Right hindlimb (tissue), 1 donor: Measurements from ENCODE around the gene TP73.
A peak's percentile ranks its signal among the peaks of the same experiment; 100 is the strongest.
"Not testable (repeated sequence)": the region's sequence is repeated elsewhere in the genome, so short reads cannot be mapped to it uniquely, and the experiment has no call there.

Experiments
- DNase-seq: peaks from one replicate; pipeline ENCODE4 v3.0.0-alpha.2; 2018

The TP73 gene

DNA sequence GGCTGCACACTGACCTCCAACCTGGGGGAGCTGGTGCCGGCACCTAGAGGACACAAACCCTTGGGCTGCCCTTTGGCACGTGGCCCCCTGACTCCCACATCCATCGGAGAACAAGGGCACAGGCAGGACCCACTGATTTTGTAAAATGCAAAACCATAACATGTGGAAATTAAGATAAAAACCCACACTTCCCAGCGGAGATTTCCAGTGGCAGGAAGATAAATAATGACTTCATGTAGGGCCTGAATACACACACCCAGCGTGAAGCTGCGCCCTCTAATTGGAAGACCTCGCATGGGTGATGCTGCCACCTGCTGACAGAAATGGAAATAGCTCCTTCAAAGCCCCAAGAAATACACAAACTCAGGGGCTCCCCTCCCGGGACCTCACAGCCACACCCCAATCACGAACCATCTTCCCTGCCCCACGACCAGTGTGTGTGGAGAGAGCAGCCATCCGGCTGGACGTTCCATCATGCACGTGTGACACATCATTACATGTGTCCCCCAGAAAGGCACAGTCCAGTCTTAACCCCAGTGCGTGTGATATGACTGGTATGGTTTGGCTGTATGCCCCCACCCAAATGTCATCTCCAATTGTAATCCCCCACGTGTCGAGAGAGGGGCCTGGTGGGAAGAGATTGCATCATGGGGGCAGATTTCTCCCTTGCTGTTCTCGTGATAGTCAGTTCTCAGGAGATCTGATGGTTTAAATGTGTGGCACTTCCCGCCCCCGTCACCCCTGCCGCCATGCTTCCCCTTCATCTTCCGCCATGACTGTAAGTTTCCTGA is 33.2 kb upstream of the TP73 start:
- DNase-seq, result peak; percentile 69

DNA sequence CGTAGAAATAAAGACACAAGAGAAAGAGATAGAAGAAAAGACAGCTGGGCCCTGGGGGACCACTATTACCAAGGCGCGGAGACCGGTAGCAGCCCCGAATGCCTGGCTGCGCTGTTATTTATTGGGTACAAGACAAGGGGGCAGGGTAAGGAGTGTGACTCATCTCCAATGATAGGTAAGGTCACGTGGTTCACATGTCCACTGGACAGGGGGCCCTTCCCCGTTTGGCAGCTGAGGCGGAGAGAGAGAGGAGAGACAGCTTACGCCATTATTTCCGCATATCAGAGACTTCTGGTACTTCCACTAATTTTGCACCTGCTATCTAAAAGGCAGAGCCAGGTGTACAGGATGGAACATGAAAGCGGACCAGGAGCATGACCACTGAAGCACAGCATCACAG is 31.6 kb upstream of the TP73 start:
- no peak for DNase-seq

DNA sequence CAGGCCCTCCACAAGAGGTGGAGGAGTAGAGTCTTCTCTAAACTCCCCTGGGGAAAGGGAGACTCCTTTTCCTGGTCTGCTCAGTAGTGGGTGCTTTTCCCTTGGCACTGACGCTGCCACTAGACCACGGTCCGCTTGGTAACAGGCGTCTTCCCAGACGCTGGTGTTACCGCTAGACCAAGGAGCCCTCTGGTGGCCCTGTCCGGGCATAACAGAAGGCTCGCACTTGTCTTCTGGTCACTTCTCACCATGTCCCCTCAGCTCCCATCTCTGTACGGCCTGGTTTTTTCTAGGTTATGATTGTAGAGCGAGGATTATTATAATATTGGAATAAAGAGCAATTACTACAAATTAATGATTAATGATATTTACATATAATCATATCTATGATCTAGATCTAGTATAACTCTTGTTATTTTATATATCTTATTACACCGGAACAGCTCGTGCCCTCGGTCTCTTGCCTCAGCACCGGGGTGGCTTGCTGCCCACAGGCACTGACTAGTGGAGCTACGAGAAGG is 31.1 kb upstream of the TP73 start:
- DNase-seq, result not testable (repeated sequence)

DNA sequence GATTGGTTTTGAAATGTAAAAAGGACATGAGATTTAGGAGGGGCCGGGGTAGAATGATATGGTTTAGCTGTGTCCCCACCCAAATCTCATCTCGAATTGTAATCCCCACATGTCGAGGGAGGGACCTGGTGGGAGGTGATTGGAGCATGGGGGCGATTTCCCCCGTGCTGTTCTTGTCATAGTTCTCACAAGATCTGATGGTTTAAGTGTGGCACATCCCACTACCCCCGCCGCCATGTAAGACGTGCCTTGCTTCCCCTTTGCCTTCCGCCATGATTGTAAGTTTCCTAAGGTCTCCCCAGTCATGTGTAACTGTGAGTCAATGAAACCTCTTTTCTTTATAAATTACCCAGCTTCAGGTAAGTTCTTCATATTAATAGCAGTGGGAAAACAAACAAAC is 30.2 kb upstream of the TP73 start:
- DNase-seq, result not testable (repeated sequence)

DNA sequence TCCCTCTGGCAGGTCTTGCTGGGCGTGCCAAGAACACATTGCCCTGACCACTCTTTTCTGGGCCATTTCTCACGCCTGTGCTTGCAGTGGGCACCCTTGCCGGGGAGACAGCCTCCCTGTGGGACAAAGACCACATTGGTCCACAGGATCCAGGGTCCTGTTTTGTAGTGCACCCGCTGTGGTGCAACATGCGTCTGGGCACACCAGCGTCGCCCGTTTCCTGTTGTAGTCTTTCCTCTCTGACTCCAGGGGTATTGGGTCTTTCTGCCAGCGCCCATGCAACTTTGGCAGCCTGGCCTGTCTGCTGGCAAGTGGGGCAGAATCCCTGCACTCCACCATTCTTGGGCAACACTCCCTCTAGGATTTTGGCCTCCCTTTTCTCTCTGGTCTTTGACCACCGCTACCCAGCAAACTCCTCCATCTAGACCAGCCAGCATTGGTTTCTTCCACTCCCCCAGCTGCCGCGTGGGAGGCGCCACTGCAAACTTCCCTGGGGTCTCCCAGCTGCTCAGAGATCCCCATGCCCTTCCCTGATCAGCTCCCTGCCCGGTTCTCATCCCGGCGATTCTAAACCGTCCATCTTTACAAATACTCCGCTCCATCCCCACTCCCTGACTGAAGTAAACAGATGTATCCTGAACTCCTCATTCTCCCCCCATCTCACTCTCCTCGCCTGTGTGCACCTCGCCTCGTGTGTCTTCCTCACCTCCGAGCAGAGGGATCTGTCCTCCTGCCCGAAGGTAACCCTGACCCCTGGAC is 28.7 kb upstream of the TP73 start:
- DNase-seq, result no peak

DNA sequence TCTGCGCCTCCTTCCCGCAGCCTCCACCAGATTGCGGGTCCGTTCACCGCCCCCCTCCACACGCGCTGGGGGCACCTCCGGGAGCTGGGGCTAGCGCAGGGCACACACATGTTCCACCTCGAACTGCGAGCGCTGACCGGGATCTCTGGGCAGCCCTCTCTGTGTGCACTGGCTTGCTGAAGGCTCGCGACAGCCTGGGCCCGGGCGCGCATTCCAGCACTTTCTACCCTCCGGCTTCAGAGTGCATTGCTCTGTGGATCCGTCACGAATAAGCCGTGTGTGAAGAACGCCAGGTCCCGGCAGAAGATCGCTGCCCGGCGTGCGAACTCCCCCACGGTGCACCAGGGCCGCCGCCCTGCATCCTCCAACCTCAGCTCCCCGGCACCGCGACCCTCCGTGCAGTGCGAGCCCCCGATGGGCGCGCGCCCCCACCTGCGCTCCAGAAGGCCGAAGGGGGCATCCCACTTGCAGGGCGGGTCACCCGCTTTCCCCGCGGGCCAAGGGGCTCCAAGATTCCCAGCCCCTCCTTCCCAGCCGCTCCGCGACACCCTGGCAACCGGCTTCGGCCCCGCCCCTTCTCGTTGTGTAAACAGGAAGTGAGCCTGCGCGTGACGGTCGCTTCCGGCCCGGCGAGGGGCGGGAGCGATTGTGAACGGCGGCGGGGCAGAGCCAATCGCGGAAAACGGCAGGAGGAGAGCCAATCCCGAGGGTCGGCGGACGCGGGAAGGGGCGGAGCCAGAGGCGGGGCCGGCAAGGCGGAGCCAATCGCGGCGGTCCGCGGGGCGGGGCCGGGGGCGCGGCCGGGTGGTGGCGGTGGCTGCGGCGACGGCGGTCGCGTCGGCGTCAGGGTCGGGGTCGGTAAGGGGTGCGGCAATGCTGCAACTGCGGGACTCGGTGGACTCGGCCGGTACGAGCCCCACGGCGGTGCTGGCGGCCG is 27.8 kb upstream of the TP73 start, which contains the start of gene TPRG1L:
Gene TPRG1L (plus strand): TSS at position 816 of the 937 bp plus-strand sequence. CDS start 58 bp downstream, at position 874.
- DNase-seq, result peak; percentile 99

DNA sequence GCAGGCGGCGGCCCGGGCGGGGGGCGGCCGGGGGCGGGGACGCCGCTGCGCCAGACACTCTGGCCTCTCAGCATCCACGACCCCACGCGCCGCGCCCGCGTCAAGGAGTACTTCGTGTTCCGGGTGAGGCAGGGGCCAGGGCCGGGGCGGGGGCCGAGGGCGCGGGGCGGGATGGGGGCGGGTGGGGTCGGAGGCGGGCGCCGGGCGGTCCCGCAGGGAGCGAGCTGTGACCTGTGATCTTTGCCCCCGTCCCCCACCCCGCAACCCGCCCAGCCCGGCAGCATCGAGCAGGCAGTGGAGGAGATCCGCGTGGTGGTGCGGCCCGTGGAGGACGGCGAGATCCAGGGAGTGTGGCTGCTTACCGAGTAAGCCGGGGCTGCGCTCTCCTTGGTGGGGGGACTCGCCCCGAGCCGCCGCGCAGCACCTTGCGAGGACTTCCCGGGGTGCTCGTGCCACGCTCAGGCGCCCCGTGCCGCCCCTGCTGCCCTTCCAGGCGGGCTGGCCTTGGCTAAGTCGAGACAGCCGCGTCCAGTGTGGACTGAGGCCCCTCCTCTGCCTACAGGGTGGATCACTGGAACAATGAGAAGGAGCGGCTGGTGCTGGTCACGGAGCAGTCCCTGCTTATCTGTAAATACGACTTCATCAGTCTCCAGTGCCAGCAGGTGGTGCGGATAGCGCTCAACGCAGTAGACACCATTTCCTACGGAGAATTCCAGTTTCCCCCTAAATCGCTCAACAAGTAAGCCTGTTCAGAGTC is 27.0 kb upstream of the TP73 start:
- no peak for DNase-seq

DNA sequence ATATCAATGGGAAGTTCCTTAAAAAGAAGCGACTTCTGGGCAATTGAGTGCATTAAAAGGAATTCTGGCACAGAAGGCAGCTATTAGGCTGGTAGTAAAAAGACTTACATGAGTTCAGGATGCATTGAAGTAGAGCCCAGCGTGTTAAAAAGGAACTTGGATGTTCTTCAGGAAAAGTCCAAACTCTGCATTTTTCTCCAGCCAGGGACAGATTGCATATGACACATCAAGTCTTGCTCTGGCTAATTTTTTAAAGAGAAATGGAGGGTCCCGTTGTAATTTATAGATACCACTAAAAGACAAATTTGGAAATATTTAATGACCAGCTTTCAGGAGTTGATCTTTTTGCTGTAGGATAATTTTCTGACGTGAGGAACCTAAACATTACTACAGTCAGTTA is 26.3 kb upstream of the TP73 start:
- DNase-seq, result no peak

DNA sequence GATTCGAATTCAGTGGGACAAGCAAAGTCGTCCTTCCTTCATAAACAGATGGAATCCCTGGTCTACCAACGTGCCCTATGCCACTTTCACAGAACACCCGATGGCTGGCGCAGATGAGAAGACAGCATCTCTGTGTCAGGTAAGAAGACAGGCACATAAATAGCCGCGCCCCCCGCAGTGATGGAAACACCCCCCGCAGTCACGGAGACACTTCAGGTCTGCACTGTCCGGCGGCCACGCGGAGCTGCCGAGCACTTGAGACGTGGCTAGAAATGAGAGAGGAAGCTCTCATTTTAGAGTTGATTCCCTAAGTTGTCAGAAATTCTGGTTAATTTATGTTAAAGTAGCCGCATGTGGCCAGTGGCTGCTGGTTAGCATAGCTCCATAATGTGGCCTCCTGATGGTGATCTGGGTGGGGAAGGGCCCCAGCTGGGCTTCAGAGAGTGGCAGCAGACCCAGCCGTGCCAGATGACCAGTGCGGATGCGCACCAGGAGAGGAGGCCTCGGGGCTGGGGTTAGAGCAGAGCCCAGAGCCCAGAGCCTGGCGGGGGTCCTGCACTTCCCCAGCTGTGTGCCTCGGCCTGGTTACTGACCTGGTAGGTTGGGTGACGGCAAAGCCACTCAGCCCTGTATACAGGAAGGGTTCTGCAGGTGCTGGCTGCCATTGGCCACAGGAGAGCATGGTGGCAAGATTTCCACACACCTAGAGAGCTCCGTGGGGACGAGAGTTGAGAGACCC is 24.6 kb upstream of the TP73 start:
- DNase-seq, result no peak

DNA sequence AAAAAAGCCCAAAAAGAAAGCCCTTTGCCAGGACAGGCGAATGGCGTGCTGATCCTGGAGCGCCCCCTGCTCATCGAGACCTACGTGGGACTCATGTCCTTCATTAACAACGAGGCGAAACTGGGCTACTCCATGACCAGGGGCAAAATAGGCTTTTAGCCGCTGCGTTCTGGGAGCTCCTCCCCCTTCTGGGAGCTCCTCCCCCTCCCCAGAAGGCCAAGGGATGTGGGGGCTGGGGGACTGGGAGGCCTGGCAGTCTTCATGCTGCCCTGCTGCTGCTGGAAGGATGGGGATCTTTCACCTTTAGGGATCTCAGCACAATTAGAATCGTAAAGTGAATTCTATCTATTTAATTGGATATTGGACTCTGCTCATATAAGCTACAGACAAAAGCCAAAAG is 23.9 kb upstream of the TP73 start:
- no peak for DNase-seq

DNA sequence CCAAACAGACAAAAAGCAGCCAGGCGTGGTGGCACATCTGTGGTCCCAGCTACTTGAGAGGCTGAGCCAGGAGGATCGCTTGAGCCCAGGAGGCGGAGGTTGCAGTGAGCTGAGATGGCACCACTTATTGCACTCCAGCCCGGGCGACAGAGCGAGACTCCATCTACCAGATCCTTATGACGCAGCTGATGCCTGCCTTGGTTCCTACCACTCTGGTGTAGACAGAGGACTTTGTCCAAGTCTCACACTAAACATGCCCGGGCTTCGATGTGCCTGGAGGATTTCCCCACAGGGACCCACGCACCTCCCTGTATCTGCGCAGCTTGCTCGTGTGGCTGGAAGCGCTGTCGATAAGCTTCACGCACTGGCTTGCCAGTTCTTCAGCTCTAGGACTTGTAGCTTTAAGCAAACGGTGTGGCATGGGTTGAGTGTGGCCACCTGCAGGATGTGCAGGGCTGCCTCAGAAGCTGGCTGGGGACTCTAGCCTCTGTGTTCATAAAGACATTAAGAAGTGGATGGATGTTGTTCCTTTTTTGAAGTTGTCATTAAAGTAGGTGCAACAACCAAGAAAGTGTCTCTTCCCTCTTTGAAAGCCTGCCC is 22.7 kb upstream of the TP73 start:
- no peak for DNase-seq

DNA sequence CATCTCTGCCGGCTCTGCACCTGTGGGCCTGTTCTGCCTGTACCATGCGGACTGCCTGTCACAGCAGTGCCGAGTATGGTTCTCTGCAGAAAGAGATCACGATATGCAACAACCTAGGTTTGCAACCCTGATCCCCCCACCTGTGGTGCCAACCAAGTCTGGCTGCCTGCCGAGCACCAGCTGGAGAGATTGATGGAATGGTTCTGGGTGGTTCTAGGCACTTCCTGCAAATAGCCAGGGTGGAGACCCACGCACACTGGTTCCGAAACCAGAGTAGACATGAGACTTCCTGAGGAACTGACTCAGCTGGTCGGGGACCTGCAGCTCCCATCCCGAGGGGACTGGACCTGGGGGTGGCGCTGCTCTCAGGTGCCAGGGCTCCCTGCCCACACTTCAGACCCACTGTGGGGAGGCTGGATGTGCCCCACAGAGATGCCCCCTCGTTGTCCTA is 22.1 kb upstream of the TP73 start:
- no peak for DNase-seq

DNA sequence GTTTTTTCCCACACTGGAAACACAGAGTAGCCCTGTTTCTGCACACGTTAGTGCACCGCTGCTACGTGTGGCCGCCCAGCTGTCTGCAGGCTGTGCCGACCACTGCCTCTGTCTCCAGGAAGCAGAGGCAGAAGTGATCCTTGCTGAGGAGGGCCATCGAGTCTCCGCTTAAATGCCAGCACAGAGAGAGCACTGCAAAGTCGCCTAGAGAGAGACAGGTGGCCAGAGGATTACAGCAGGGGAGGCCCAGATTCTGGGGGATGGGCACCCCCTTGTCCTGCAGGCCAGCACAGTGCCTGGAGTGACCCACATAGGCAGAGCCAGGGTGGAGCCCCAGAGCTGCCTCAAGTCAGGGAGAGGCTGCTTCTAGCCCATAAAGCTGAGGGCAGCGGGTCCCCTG is 21.4 kb upstream of the TP73 start:
- no peak for DNase-seq

DNA sequence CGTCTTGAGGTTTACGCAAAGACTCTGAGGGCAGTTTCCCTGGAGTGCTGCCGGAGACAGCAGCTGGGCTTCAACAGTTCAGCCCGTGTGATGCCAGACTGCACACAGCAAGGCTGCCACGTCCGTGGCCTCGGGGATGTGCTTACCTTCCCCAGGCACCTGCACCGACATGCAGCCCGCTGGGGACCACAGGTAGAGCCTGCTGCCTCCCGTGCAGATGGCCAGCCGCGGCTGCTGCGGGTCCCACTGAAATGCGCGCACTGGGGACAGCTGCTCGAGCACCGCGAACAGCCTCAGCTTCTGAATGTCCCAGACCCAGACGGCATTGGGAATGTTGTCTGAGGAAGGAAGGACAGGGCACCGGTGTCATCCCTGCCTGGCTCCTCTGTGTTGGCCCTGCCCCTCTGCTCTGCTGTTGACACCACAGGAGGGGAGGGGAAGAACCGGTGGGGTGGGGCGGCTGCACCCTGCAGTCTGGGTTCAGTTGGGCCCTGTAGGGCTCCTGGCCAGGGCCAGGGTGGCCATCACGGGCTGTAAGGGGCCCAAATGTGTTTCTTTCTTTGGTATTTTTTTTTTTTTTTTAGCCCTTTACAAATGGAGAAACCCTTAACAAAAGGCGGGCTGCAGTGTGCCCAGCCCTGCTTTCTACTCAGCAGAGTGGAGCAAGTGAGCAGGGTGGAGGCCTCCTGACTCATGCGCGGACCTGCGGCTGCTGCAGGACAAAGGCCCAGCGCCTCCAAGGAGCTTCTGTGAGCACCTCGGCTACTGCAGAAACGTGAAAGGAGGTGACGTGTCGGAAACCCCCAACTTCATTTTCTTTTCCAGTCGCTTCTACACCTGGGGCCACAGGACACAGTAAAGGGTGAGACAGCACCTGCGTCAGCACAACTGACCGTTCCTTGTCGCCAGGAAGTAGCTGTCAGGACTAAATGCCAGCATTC is 20.7 kb upstream of the TP73 start:
- DNase-seq, result no peak

DNA sequence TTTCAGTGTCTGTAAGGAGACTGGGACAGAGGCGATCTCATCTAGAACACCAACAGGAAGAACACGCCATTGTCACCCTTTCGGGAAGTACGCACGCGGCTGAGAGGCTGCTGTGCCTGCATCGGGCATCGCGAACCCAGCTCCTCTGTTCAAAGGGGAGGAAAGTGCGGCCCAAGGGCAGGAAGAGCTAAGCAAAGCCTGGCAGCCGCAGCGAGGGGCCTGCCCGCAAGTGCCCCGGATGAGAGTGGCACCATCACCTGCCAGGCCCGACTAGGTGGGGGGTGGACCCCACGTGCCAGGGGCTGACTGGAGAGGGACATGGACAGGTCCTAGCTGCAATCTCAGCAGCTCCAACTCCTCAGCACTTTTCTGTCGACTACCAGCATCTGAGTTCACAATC is 20.0 kb upstream of the TP73 start:
- no peak for DNase-seq

DNA sequence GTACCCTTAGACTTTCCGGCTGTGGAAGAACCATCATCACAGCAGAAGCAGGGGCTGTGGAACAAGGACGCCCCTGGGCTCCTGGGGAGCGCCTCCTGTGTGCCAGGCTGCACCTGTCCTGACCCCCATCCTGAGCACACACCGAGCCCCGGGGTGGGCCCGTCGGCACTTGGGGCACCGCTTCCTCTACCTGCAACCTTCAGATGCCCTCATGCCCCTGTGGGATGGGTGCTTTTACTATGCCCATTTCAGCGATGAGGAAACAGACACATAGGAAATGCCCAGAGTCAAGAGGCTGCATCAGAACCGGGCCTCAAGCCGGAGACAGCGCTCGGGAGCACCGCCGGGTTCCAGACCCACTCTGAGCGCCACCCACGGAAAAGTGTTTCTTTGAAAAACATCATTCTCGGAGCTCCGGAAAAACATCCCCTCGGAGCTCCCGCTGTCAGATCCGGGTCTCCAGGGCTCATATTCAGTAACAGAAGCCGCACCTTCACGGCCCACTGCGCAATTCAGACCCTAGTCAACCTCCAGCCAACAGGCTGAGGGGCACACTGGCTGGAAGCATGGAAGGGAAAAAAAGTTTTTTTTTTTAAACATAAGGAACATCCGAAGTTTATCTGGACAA is 19.5 kb upstream of the TP73 start:
- DNase-seq, result no peak

DNA sequence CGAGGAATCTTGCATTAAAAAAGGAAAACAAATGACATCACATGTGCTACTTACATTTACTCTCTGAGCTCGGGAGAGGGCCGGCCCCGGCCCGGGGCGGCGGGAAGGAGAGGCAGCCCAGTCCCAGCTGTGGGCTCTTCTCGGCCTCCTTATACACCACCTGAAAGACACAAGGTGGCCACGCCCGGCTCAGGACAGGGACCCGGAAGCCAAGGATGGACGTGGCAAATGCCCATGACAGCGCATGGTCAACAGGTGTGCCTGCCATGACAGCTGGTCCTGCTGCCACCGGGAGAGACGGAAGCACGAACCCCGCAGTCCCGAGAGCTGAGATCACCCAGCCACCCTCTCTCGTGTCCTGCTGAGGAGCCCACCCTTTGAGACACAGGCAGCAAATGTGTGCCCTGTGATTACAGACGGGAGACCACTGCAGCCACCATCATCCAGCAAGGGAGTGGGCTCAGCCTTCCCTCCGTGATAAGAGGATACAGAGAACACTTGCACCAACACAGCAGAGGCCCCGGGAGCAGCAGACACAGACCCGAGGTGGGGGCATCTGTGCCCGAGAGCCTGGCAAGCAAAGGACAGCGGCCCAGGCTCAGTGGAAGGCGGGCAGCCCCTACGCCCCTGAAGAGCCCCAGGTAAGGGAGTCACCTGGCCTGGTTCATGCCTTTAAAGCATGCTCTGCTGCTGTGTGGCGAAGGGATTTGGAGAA is 18.8 kb upstream of the TP73 start:
- no peak for DNase-seq

DNA sequence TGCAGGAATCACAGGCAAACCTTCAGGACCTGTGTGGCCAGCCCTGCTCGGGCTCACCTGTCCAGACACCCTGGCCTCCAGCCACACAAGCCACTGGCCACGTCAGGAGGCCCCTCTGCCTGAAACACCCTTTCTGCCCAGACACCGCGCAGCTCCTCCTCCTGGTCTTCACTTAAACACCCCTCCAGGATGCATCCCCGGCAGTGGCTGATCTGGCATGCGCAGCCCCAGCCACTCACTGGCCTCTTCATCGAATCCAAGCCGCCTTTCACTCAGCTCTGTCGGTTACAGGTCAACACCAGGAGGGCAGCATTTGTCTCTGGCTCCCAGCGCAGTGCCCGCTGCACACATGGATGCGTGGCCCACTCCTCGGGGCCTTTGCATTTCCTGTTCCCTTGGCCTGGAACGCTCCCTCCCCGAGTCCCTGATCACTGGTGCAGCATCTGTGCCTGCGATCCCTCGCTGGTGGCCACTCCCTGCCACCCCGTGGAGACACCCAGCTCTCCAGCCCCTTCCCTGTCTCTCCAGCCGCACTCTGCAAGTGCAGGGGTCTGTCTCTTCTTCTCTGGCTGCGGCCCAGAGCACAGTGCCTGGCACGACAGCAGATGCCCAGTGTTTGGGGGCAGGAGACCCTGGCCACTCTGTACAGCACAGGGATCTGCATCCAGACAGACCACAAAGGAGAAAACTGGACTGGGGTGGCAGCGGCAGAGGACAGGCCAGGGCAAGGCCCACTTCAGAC is 18.1 kb upstream of the TP73 start:
- no peak for DNase-seq
